HepG2 (cell line): Measurements from ENCODE around the gene ADIPOR2. TPM values are rescaled to one million over a fixed set of nuclear protein-coding genes. Genes with fewer than 3 reads are reported as not detected.

Experiments used
- ARNT ChIP-seq: fragments of 450-650 bp; IDR thresholded peaks from 2 replicates; pipeline ENCODE4 v1.6.1; 2017
- GATA4 ChIP-seq: sonication (generic); IDR thresholded peaks from 2 replicates; pipeline ENCODE4 v1.6.1; 2016; ENCODE audit warnings: antibody characterized with exemption, low read depth, borderline replicate concordance
- HNRNPLL ChIP-seq: fragments of 200-400 bp; formaldehyde crosslinking; IDR thresholded peaks from 2 replicates; pipeline ENCODE4 v1.6.1; 2017; ENCODE audit warnings: mild to moderate bottlenecking, low read depth, low read length; ENCODE audit not compliant: poor library complexity, severe bottlenecking
- SMYD3 ChIP-seq: sonication (generic); formaldehyde crosslinking; IDR thresholded peaks from 2 replicates; pipeline ENCODE4 v1.8.1; 2023; ENCODE audit warnings: mild to moderate bottlenecking, missing genetic modification reagents
- SP2 ChIP-seq: sonication (generic); formaldehyde crosslinking; IDR thresholded peaks from 2 replicates; pipeline ENCODE4 v1.5.1; 2020; ENCODE audit warnings: mild to moderate bottlenecking, missing genetic modification reagents
- TOPORS ChIP-seq: sonication (generic); formaldehyde crosslinking; IDR thresholded peaks from 2 replicates; pipeline ENCODE4 v1.8.0; 2023; ENCODE audit warnings: mild to moderate bottlenecking, missing genetic modification reagents
- ZFP41 ChIP-seq: sonication (generic); formaldehyde crosslinking; IDR thresholded peaks from 2 replicates; pipeline ENCODE4 v1.4.0; 2020; ENCODE audit warnings: mild to moderate bottlenecking, missing genetic modification reagents, borderline replicate concordance
- ZNF121 ChIP-seq: sonication (generic); formaldehyde crosslinking; IDR thresholded peaks from 2 replicates; pipeline ENCODE4 v1.5.0; 2020; ENCODE audit warnings: mild to moderate bottlenecking, missing genetic modification reagents
- ZNF547 ChIP-seq: sonication (generic); formaldehyde crosslinking; IDR thresholded peaks from 2 replicates; pipeline ENCODE4 v1.5.1; 2020; ENCODE audit warnings: mild to moderate bottlenecking, missing genetic modification reagents
- ZNF549 ChIP-seq: sonication (generic); formaldehyde crosslinking; IDR thresholded peaks from 2 replicates; pipeline ENCODE4 v1.5.0; 2020; ENCODE audit warnings: missing genetic modification reagents
- ZNF616 ChIP-seq: sonication (generic); formaldehyde crosslinking; IDR thresholded peaks from 2 replicates; pipeline ENCODE4 v1.5.0; 2020; ENCODE audit warnings: low read depth, mild to moderate bottlenecking, missing genetic modification reagents
- ZNF670 ChIP-seq: sonication (generic); formaldehyde crosslinking; IDR thresholded peaks from 2 replicates; pipeline ENCODE4 v1.8.0; 2022; ENCODE audit warnings: mild to moderate bottlenecking, missing genetic modification reagents, borderline replicate concordance
- polyA plus RNA-seq, 8 experiments: library from polyadenylated mRNA; depleted of rRNA in 3 of 8; stranded (reverse) in 7 of 8; unstranded in 1 of 8; fragments of >200 nt; fragmentation: Illumina TruSeq in 4 of 8; extraction: Trizol in 4 of 8; gene quantifications; 2 replicates each; pipeline versions ENCODE4 v1.2.1 to v1.2.3, GENCODE V29; 2011 to 2016; ENCODE audit warnings: low read depth in 4 of 8, missing spikeins in 1 of 8, mixed read lengths in 1 of 8; ENCODE audit not compliant: insufficient read depth in 1 of 8
- total RNA-seq, 5 experiments: library from RNA; depleted of rRNA; stranded (reverse); fragments of >200 nt; fragmentation: Illumina TruSeq; extraction: Trizol; gene quantifications; 2 replicates each; pipeline ENCODE4 v1.2.3, GENCODE V29; 2016; ENCODE audit warnings: low read depth in 1 of 5
- TF ChIP-seq, protein P1 (sequence below): IDR thresholded peaks from 2 replicates; pipeline ENCODE4 v1.6.1; 2018; ENCODE audit warnings: missing genetic modification reagents, mild to moderate bottlenecking, missing compliant biosample characterization
- TF ChIP-seq, protein P2 (sequence below): IDR thresholded peaks from 2 replicates; pipeline ENCODE4 v1.4.0; 2020; ENCODE audit warnings: mild to moderate bottlenecking, missing genetic modification reagents
- TF ChIP-seq, protein P3 (sequence below): sonication (generic); formaldehyde crosslinking; IDR thresholded peaks from 2 replicates; pipeline ENCODE4 v1.4.0; 2020; ENCODE audit warnings: low read depth, missing genetic modification reagents
- TF ChIP-seq, protein P4 (sequence below): sonication (generic); formaldehyde crosslinking; IDR thresholded peaks from 2 replicates; pipeline ENCODE4 v1.8.1; 2023; ENCODE audit warnings: mild to moderate bottlenecking, missing genetic modification reagents, borderline replicate concordance
- TF ChIP-seq, protein P5 (sequence below): sonication (generic); formaldehyde crosslinking; IDR thresholded peaks from 2 replicates; pipeline ENCODE4 v1.4.0; 2020; ENCODE audit warnings: mild to moderate bottlenecking, missing genetic modification reagents

The ADIPOR2 gene
- total and polyA plus RNA-seq, 2 of the 13 experiments (the other 11 are each of a cell fraction or from before 2014, with no cell fraction given): 35.2 to 52.2 TPM

DNA sequence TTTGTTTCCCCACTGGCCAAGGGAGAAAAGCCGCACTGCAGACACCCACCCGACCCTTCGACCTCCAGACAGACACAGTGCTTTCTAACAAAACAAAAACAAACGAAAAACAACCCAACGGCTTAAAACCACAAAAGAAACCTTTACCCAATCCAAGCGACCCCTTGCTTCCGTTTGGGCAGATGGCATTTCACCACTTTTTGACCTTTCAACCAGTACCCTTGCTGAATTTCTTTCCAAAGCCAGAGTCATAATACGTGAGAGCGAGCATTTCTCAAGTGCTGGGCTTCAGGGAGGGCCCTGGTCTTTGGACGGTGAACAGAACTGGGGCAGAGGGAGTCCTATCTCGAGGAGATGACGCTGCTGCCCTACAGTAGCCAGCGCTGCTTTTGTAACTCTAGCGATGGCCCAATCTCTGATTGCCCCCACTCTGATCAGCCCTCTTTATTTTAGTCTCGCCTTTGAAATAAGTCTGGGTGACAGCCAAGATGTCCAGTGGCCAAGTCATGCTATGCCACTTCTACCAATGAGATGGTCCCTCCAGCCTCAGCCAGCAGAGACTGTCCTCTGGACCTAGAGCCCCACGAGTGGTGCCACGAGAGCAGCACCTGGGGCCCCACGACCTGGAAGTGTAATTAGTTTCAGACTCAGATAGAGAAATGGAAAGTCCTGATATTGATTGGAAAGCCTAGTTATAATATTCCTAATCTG lies 21.9 kb upstream of the ADIPOR2 start (continued):
- TF ChIP-seq, protein P1, sequence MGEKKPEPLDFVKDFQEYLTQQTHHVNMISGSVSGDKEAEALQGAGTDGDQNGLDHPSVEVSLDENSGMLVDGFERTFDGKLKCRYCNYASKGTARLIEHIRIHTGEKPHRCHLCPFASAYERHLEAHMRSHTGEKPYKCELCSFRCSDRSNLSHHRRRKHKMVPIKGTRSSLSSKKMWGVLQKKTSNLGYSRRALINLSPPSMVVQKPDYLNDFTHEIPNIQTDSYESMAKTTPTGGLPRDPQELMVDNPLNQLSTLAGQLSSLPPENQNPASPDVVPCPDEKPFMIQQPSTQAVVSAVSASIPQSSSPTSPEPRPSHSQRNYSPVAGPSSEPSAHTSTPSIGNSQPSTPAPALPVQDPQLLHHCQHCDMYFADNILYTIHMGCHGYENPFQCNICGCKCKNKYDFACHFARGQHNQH (CRISPR knock-in tag): peak; percentile 70
- TF ChIP-seq ARNT (no peak), ZNF616 (CRISPR knock-in tag) (no peak), ZNF670 (CRISPR knock-in tag) (peak; percentile 88), SP2 (CRISPR knock-in tag) (no peak), ZNF549 (CRISPR knock-in tag) (no peak), SMYD3 (no peak), TOPORS (CRISPR knock-in tag) (no peak), ZFP41 (CRISPR knock-in tag) (no peak), ZNF547 (no peak), GATA4 (peak; percentile 77; the same call in 1 of the 2 replicates), HNRNPLL (no peak), ZNF121 (CRISPR knock-in tag) (no peak)
- TF ChIP-seq, protein P2, sequence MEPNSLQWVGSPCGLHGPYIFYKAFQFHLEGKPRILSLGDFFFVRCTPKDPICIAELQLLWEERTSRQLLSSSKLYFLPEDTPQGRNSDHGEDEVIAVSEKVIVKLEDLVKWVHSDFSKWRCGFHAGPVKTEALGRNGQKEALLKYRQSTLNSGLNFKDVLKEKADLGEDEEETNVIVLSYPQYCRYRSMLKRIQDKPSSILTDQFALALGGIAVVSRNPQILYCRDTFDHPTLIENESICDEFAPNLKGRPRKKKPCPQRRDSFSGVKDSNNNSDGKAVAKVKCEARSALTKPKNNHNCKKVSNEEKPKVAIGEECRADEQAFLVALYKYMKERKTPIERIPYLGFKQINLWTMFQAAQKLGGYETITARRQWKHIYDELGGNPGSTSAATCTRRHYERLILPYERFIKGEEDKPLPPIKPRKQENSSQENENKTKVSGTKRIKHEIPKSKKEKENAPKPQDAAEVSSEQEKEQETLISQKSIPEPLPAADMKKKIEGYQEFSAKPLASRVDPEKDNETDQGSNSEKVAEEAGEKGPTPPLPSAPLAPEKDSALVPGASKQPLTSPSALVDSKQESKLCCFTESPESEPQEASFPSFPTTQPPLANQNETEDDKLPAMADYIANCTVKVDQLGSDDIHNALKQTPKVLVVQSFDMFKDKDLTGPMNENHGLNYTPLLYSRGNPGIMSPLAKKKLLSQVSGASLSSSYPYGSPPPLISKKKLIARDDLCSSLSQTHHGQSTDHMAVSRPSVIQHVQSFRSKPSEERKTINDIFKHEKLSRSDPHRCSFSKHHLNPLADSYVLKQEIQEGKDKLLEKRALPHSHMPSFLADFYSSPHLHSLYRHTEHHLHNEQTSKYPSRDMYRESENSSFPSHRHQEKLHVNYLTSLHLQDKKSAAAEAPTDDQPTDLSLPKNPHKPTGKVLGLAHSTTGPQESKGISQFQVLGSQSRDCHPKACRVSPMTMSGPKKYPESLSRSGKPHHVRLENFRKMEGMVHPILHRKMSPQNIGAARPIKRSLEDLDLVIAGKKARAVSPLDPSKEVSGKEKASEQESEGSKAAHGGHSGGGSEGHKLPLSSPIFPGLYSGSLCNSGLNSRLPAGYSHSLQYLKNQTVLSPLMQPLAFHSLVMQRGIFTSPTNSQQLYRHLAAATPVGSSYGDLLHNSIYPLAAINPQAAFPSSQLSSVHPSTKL (CRISPR knock-in tag): peak; percentile 94
- TF ChIP-seq, protein P3, sequence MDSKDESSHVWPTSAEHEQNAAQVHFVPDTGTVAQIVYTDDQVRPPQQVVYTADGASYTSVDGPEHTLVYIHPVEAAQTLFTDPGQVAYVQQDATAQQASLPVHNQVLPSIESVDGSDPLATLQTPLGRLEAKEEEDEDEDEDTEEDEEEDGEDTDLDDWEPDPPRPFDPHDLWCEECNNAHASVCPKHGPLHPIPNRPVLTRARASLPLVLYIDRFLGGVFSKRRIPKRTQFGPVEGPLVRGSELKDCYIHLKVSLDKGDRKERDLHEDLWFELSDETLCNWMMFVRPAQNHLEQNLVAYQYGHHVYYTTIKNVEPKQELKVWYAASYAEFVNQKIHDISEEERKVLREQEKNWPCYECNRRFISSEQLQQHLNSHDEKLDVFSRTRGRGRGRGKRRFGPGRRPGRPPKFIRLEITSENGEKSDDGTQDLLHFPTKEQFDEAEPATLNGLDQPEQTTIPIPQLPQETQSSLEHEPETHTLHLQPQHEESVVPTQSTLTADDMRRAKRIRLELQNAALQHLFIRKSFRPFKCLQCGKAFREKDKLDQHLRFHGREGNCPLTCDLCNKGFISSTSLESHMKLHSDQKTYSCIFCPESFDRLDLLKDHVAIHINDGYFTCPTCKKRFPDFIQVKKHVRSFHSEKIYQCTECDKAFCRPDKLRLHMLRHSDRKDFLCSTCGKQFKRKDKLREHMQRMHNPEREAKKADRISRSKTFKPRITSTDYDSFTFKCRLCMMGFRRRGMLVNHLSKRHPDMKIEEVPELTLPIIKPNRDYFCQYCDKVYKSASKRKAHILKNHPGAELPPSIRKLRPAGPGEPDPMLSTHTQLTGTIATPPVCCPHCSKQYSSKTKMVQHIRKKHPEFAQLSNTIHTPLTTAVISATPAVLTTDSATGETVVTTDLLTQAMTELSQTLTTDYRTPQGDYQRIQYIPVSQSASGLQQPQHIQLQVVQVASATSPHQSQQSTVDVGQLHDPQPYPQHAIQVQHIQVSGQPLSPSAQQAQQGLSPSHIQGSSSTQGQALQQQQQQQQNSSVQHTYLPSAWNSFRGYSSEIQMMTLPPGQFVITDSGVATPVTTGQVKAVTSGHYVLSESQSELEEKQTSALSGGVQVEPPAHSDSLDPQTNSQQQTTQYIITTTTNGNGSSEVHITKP (CRISPR knock-in tag): peak; percentile 28; the same call in 1 of the 2 replicates
- TF ChIP-seq, protein P4, sequence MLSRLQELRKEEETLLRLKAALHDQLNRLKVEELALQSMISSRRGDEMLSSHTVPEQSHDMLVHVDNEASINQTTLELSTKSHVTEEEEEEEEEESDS (CRISPR knock-in tag): no peak
- TF ChIP-seq, protein P5, sequence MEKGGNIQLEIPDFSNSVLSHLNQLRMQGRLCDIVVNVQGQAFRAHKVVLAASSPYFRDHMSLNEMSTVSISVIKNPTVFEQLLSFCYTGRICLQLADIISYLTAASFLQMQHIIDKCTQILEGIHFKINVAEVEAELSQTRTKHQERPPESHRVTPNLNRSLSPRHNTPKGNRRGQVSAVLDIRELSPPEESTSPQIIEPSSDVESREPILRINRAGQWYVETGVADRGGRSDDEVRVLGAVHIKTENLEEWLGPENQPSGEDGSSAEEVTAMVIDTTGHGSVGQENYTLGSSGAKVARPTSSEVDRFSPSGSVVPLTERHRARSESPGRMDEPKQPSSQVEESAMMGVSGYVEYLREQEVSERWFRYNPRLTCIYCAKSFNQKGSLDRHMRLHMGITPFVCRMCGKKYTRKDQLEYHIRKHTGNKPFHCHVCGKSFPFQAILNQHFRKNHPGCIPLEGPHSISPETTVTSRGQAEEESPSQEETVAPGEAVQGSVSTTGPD (CRISPR knock-in tag): no peak
